ENCODE data around the gene WTAP. TPM values are rescaled to one million over a fixed set of nuclear protein-coding genes. Genes with fewer than 3 reads are reported as not detected.
"Not testable (repeated sequence)": the region's sequence is repeated elsewhere in the genome, so short reads cannot be mapped to it uniquely, and the experiment has no call there.

Gene WTAP
- total and polyA plus RNA-seq, 2 of the 4 experiments (the other 2 are of a cell fraction), result 30.2 to 92.3 TPM

DNA sequence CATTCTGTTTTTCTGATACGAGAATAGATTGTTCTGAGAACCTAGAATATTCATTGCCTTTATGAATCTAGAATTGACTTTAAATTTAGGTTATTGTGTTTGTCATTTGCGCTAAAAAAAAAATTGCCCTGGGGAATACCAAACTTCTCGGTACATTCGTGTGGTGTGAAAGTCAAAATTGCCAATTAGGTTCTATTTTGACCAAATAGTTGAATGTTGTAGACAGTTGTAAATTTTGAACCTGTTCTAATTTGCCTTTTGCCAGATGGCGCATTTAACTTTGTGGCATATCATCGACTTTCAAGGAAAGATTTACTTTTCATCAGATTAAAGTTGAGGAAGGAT lies 3.0 kb downstream of the WTAP start:
- intact Hi-C loops (cut with micrococcal nuclease), result no loop called here
- H3K4me3 ChIP-seq (ENCODE audit: insufficient read depth, low read depth, low read length), result no peak overlapping the region
- H2AFZ ChIP-seq (replicated peaks; ENCODE audit: low read length, poor library complexity), result no peak overlapping the region
- no peak overlapping the region for H2AK9ac ChIP-seq (replicated peaks; ENCODE audit: low read depth, low read length, poor library complexity)
- H2BK120ac ChIP-seq (ENCODE audit: low read depth, low read length), result no peak overlapping the region
- no peak overlapping the region for H3K27ac ChIP-seq (ENCODE audit: insufficient read depth, low read length)
- no peak overlapping the region for H2BK5ac ChIP-seq (ENCODE audit: low read depth, low read length, poor library complexity, severe bottlenecking)
- H3K56ac ChIP-seq (ENCODE audit: extremely low read depth, insufficient read depth, low read length), result no peak overlapping the region
- H3K4ac ChIP-seq (ENCODE audit: low read depth, low read length), result no peak overlapping the region
- H3K9me3 ChIP-seq (ENCODE audit: control insufficient read depth, insufficient read depth, low read length), result no peaks in the 10 kb centered on the region
- no peak overlapping the region for H3K18ac ChIP-seq (ENCODE audit: low read depth, low read length)
- H3K4me1 ChIP-seq (ENCODE audit: control insufficient read depth, insufficient read depth, low read length), result peaks cover 3% of the 10 kb centered on the region; the same call in 1 of the 2 replicates
- POLR2A ChIA-PET (ENCODE audit: unreplicated experiment), result no interaction called here
- no peak overlapping the region for H3K4me2 ChIP-seq (ENCODE audit: low read depth, low read length)
- H2AK5ac ChIP-seq (ENCODE audit: low read depth, low read length), result no peak overlapping the region
- CTCF ChIA-PET, result interaction anchor here (1.0 kb wide), 1 partner anchor 10 kb away, joined by 5 read pairs; no protein-coding TSS in a partner anchor
- TF ChIP-seq CHD1 (IDR thresholded peaks at IDR 0.05; ENCODE audit: low read depth, low read length), result no peak
- TF ChIP-seq RAD21 (IDR thresholded peaks at IDR 0.05; ENCODE audit: low read length), result no peak
- no peak for TF ChIP-seq MAFK (IDR thresholded peaks at IDR 0.05; ENCODE audit: low read depth, low read length)
- TF ChIP-seq SMC3 (IDR thresholded peaks at IDR 0.05; ENCODE audit: low read depth, low read length), result no peak
- TF ChIP-seq NFE2L2 (IDR thresholded peaks at IDR 0.05; ENCODE audit: low read depth, low read length), result no peak
- no peak for TF ChIP-seq USF2 (IDR thresholded peaks at IDR 0.05; ENCODE audit: low read depth, low read length)
- no peak overlapping the region for H4K5ac ChIP-seq (ENCODE audit: low read depth, low read length)
- H2BK20ac ChIP-seq (ENCODE audit: low read depth, low read length), result no peak overlapping the region
- no peak for ATAC-seq (ENCODE audit: low read depth)
- dilution Hi-C loops (cut with HindIII; ENCODE audit: low sequenced_read_pairs, unreplicated experiment), result no loop called here
- peaks cover 9 to 27% of the 10 kb centered on the region in 2 experiments for H3K79me1 ChIP-seq (ENCODE audit: low read depth in 1 of 2, low read length in 2 of 2)
- no peak overlapping the region for H4K8ac ChIP-seq (ENCODE audit: low read depth in 2 of 2, low read length in 2 of 2)
- DNase-seq, result no peak
- H4K20me1 ChIP-seq (ENCODE audit: insufficient read depth, low read length), result peaks cover 76% of the 10 kb centered on the region
- H3K9ac ChIP-seq (ENCODE audit: low read depth, low read length), result no peak overlapping the region
- H2BK15ac ChIP-seq (ENCODE audit: low read depth, low read length), result no peak overlapping the region
- BruUV-seq (replicated peaks), result no TSS peak
- no peak overlapping the region for H3K14ac ChIP-seq (replicated peaks; ENCODE audit: low read depth, low read length)
- WGBS, 2 experiments (ENCODE audit: extremely low coverage in 2 of 2, insufficient read length in 1 of 2), result no CpG with 5 or more reads among the region's 6 CpGs
- H4K91ac ChIP-seq (ENCODE audit: insufficient read depth, low read depth, low read length), result no peak overlapping the region
- H3K27me3 ChIP-seq (ENCODE audit: control insufficient read depth, insufficient read depth, low read length), result no peaks in the 10 kb centered on the region
- H3K23ac ChIP-seq (ENCODE audit: low read depth, low read length), result peak overlapping the region; percentile 29; the same call in 1 of the 2 replicates
- H3K36me3 ChIP-seq (ENCODE audit: control insufficient read depth, insufficient read depth, low read length), result peaks cover 3% of the 10 kb centered on the region; the same call in 1 of the 2 replicates
- in situ Hi-C loops (cut with MboI; ENCODE audit: low sequenced_read_pairs), result loop anchor here (5.0 kb wide), 1 partner anchor 38 kb away; the partner anchor contains the start of gene SOD2
- H3K9me1 ChIP-seq (ENCODE audit: insufficient read depth, low read length), result peaks cover 8% of the 10 kb centered on the region

DNA sequence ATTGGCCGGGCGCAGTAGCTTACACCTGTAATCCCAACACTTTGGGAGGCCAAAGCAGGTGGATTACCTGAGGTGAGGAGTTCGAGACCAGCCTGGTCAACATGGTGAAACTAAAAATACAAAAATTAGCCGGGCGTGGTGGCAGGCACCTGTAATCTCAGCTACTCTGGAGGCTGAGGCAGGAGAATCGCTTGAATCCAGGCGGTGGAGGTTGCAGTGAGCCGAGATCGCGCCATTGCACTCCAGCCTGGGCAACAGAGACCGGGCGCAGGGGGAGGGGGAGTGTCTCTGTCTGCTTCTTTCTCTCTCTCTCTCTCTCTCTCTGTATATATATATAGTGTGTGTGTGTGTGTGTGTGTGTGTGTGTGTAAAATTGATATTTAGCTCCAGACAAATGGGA lies 5.2 kb downstream of the WTAP start:
- H4K8ac ChIP-seq (ENCODE audit: low read depth in 2 of 2, low read length in 2 of 2); H4K5ac ChIP-seq (ENCODE audit: low read depth, low read length); H3K9me1 ChIP-seq (ENCODE audit: insufficient read depth, low read length); DNase-seq; POLR2A ChIA-PET (ENCODE audit: unreplicated experiment); H2AFZ ChIP-seq (replicated peaks; ENCODE audit: low read length, poor library complexity); H3K27ac ChIP-seq (ENCODE audit: insufficient read depth, low read length); H3K23ac ChIP-seq (ENCODE audit: low read depth, low read length); CTCF ChIA-PET; H3K4me2 ChIP-seq (ENCODE audit: low read depth, low read length); H3K4me3 ChIP-seq (ENCODE audit: insufficient read depth, low read depth, low read length); H3K27me3 ChIP-seq (ENCODE audit: control insufficient read depth, insufficient read depth, low read length); H2BK120ac ChIP-seq (ENCODE audit: low read depth, low read length); H2BK15ac ChIP-seq (ENCODE audit: low read depth, low read length); H2AK5ac ChIP-seq (ENCODE audit: low read depth, low read length); H2AK9ac ChIP-seq (replicated peaks; ENCODE audit: low read depth, low read length, poor library complexity); dilution Hi-C loops (cut with HindIII; ENCODE audit: low sequenced_read_pairs, unreplicated experiment); H3K18ac ChIP-seq (ENCODE audit: low read depth, low read length); H3K4ac ChIP-seq (ENCODE audit: low read depth, low read length); H3K4me1 ChIP-seq (ENCODE audit: control insufficient read depth, insufficient read depth, low read length); H3K14ac ChIP-seq (replicated peaks; ENCODE audit: low read depth, low read length); H2BK20ac ChIP-seq (ENCODE audit: low read depth, low read length); H3K9ac ChIP-seq (ENCODE audit: low read depth, low read length); intact Hi-C loops (cut with micrococcal nuclease); BruUV-seq (replicated peaks); H2BK5ac ChIP-seq (ENCODE audit: low read depth, low read length, poor library complexity, severe bottlenecking); ATAC-seq (ENCODE audit: low read depth); H3K9me3 ChIP-seq (ENCODE audit: control insufficient read depth, insufficient read depth, low read length); H3K56ac ChIP-seq (ENCODE audit: extremely low read depth, insufficient read depth, low read length); H3K36me3 ChIP-seq (ENCODE audit: control insufficient read depth, insufficient read depth, low read length); H4K91ac ChIP-seq (ENCODE audit: insufficient read depth, low read depth, low read length): not testable (repeated sequence)
- peaks cover 92% of the 10 kb centered on the region for H4K20me1 ChIP-seq (ENCODE audit: insufficient read depth, low read length)
- WGBS, 2 experiments (ENCODE audit: extremely low coverage in 2 of 2, insufficient read length in 1 of 2), result no CpG with 5 or more reads among the region's 12 CpGs
- in situ Hi-C loops (cut with MboI; ENCODE audit: low sequenced_read_pairs), result loop anchor here (5.0 kb wide), 1 partner anchor 40 kb away; the partner anchor contains the start of gene SOD2
- H3K79me1 ChIP-seq (ENCODE audit: low read depth in 1 of 2, low read length in 2 of 2), result peaks cover 3 to 21% of the 10 kb centered on the region in 2 experiments
